ENCODE data around the gene CROCC. TPM values are rescaled to one million over a fixed set of nuclear protein-coding genes. Genes with fewer than 3 reads are reported as not detected.
A peak's percentile ranks its signal among the peaks of the same experiment; 100 is the strongest.

CROCC gene
- total RNA-seq, 1 donor from 2014 or later: 40.1 TPM

DNA sequence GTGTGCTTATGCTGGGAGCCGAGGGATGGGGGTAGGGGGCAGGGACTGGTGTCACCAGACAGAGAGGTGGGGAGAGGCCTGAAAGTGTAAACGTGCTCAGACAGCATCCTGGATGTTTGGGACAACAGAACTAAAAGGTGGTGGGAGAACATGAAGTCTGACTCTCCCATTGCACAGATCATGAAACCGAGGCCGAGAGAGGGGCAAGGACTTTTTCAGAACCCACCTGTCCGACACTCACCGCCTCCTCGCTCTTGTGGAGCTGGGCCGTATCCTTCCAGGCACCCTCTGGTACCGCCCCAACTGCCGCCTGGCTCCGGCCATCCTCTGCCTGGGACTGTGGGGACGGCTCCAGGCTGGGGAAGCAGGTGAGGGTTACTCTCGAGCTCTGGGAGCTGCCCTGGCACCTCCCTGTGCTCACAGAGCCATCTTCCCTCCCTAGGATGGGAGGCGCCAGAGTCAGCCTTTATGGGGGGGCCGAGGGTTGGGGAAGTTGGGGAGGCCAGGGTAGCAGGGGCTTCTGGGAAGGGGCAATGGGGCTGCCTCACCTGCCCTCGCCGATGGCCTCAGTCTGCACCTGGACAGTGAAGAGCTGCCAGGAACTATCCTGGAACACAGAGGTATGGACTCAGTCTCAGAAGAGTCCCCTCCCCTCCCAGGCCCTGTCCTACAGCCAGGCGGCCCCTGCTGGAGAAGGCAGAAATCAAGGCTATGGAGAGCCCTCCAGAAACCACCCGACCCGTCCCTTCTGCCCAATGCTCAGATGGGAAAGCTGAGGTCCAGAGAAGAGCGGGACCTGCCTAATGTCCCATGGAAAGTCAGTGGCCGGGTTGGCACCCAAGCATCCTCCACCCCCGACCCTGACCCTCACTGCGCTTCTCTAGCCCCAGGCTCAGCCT lies 83.0 kb downstream of the CROCC start:
- H3K27me3 Mint-ChIP-seq: no peaks in the 10 kb centered on the region
- H3K4me1 Mint-ChIP-seq (ENCODE audit: unreplicated experiment): no peaks in the 10 kb centered on the region
- no peak for DNase-seq (ENCODE audit: extremely low spot score, unreplicated experiment)
- H3K9me3 Mint-ChIP-seq: no peaks in the 10 kb centered on the region
- H3K36me3 Mint-ChIP-seq: peaks cover 4% of the 10 kb centered on the region
- H3K27ac Mint-ChIP-seq: no peak overlapping the region
- no peak overlapping the region for H3K4me3 Mint-ChIP-seq
- TF ChIP-seq CTCF (conservative IDR thresholded peaks at IDR 0.05): no peak

DNA sequence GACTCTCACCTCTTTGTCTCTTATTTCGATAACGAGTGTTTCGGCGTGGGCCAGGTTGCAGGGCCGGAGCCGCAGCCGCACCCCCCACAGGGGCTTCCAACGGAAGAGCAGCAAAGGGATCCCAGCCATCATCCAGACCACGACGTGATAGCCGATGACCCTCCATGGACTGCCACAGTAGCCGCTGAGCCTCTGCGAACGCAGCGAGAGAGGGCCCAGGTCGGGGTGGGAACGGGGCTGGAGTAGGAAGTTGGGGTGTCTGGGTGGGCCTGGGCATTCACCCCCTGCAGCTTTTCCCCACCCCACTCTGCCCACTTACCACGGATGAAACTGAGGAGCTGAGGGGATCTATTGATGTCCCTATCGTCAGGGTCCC lies 83.6 kb downstream of the CROCC start:
- Mint-ChIP-seq H3K36me3 (peaks cover 4% of the 10 kb centered on the region), H3K27ac (no peak overlapping the region), H3K27me3 (no peaks in the 10 kb centered on the region), H3K4me1 (ENCODE audit: unreplicated experiment) (peaks cover 2% of the 10 kb centered on the region), H3K9me3 (no peaks in the 10 kb centered on the region), H3K4me3 (no peak overlapping the region)
- no peak for DNase-seq (ENCODE audit: extremely low spot score, unreplicated experiment)
- no peak for TF ChIP-seq CTCF (conservative IDR thresholded peaks at IDR 0.05)

- Mint-ChIP-seq H3K4me1 (ENCODE audit: unreplicated experiment) (peaks cover 3% of the 10 kb centered on the region), H3K9me3 (no peaks in the 10 kb centered on the region), H3K4me3 (no peak overlapping the region), H3K36me3 (peaks cover 4% of the 10 kb centered on the region), H3K27me3 (no peaks in the 10 kb centered on the region), H3K27ac (no peak overlapping the region)
- DNase-seq (ENCODE audit: extremely low spot score, unreplicated experiment): no peak
- no peak for TF ChIP-seq CTCF (conservative IDR thresholded peaks at IDR 0.05)
Observed at GRCh38 chr1:17007121-17007520, 85.4 kb downstream of the CROCC start.

DNA sequence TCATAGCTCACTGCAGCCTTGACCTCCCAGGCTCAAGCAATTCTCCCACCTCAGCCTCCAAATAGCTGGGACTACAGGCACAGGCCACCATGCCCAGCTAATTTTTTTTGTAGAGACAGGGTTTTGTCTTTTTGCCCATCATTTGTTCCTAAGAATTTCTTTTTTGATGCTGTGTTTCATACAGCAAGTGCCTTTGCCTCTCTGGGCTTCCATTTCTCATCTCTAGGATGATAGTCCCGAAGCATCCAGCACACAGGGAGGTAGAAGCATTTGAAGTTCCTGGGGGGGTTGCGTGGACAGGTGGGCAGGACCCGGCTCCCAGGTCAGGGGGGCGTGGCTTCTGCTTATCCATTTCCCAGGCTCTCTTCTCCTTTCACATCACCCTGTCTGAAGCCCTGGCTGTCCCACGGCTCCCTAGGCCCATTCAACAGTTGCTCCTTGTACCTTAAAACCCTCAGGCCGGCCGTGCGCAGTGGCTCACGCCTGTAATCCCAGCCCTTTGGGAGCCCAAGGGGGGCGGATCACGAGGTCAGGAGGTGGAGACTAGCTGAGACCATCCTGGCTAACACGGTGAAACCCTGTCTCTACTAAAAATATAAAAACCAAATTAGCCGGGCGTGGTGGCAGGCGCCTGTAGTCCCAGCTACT lies 86.6 kb downstream of the CROCC start:
- H3K36me3 Mint-ChIP-seq: peaks cover 4% of the 10 kb centered on the region
- H3K4me3 Mint-ChIP-seq: no peak overlapping the region
- peaks cover 3% of the 10 kb centered on the region for H3K4me1 Mint-ChIP-seq (ENCODE audit: unreplicated experiment)
- no peaks in the 10 kb centered on the region for H3K9me3 Mint-ChIP-seq
- TF ChIP-seq CTCF (conservative IDR thresholded peaks at IDR 0.05): no peak
- no peak overlapping the region for H3K27ac Mint-ChIP-seq
- no peak for DNase-seq (ENCODE audit: extremely low spot score, unreplicated experiment)
- H3K27me3 Mint-ChIP-seq: no peaks in the 10 kb centered on the region

DNA sequence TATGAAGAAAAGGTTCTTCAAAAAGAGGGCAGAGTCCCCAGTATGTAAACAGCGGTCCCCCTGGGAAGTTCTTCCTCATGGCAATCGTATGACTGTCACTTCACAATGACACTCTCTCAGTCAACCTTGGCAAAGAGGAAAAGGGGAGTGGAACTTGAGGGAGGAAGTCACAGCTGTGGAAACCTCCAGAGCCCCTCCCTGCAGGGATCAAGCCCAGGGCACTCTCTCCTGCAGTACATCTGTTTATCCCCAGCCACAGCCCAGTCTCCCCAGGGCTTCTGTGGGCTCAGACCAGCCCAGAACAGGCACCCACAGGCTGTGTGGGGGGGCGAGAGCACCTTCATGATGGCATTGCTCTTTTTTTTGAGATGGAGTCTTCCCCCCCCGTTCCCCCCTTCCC lies 88.0 kb downstream of the CROCC start:
- DNase-seq (ENCODE audit: extremely low spot score, unreplicated experiment): no peak
- no peaks in the 10 kb centered on the region for H3K27me3 Mint-ChIP-seq
- no peak overlapping the region for H3K27ac Mint-ChIP-seq
- H3K9me3 Mint-ChIP-seq: no peaks in the 10 kb centered on the region
- no peak for TF ChIP-seq CTCF (conservative IDR thresholded peaks at IDR 0.05)
- H3K4me3 Mint-ChIP-seq: peak overlapping the region; percentile 65
- no peaks in the 10 kb centered on the region for H3K36me3 Mint-ChIP-seq
- peaks cover 3% of the 10 kb centered on the region for H3K4me1 Mint-ChIP-seq (ENCODE audit: unreplicated experiment)

Measured in type B pancreatic cell (in vitro differentiated cells).